IMR-90 (cell line): Measurements from ENCODE around the gene DEDD2. TPM values are rescaled to one million over a fixed set of nuclear protein-coding genes. Genes with fewer than 3 reads are reported as not detected.
A peak's percentile ranks its signal among the peaks of the same experiment; 100 is the strongest.

ENCODE experiments used
- ATAC-seq: fragments of 200-7000 bp; cut with Tn5 transposase; 2 replicates; pipeline ENCODE4 v1.9.1; 2020; ENCODE audit warnings: low read depth, mild to moderate bottlenecking, moderate library complexity
- BruUV-seq: library from RNA; stranded (reverse); fragments of 400-500 nt; replicated peaks from 2 replicates; lab custom pipeline; 2021; lab: Mats Ljungman, UMichigan
- CTCF ChIA-PET: fragments of 300-600 bp; formaldehyde crosslinking; extraction: SDS; loops from one replicate; lab custom pipeline; 2021; ENCODE audit warnings: antibody characterized with exemption; lab: Yijun Ruan, JAX
- POLR2A ChIA-PET: fragments of 300-600 bp; sonication (Branson Sonifier 250); formaldehyde crosslinking; loops from one replicate; lab custom pipeline; 2022; ENCODE audit warnings: antibody characterized with exemption; ENCODE audit not compliant: unreplicated experiment; lab: Charles Lee
- DNase-seq: peaks from one replicate; pipeline ENCODE4 v3.0.0; 2013
- H2AFZ ChIP-seq: replicated peaks from 2 replicates; pipeline ENCODE3; 2013; ENCODE audit warnings: low read length, mild to moderate bottlenecking; ENCODE audit not compliant: poor library complexity
- H2AK5ac ChIP-seq: 2 replicates; pipeline ENCODE4 v1.6.1; 2013; ENCODE audit warnings: low read depth, low read length, inconsistent platforms
- H2AK9ac ChIP-seq: replicated peaks from 2 replicates; pipeline ENCODE3; 2013; ENCODE audit warnings: mild to moderate bottlenecking, low read depth, low read length, moderate library complexity; ENCODE audit not compliant: poor library complexity
- H2BK120ac ChIP-seq: 2 replicates; pipeline ENCODE4 v1.6.1; 2013; ENCODE audit warnings: low read depth, low read length, inconsistent platforms
- H2BK15ac ChIP-seq: 3 replicates; pipeline ENCODE4 v1.6.1; 2013; ENCODE audit warnings: low read depth, low read length, inconsistent platforms
- H2BK20ac ChIP-seq: 2 replicates; pipeline ENCODE4 v1.6.1; 2013; ENCODE audit warnings: low read depth, mild to moderate bottlenecking, inconsistent platforms, low read length, moderate library complexity
- H2BK5ac ChIP-seq: 2 replicates; pipeline ENCODE4 v1.6.1; 2013; ENCODE audit warnings: mild to moderate bottlenecking, low read depth, low read length, inconsistent platforms; ENCODE audit not compliant: poor library complexity, severe bottlenecking
- H3K14ac ChIP-seq: replicated peaks from 2 replicates; pipeline ENCODE4 v1.6.1; 2013; ENCODE audit warnings: low read depth, low read length, inconsistent platforms
- H3K18ac ChIP-seq: 2 replicates; pipeline ENCODE4 v1.6.1; 2013; ENCODE audit warnings: low read depth, low read length, control low read depth
- H3K23ac ChIP-seq: 2 replicates; pipeline ENCODE4 v1.6.1; 2013; ENCODE audit warnings: low read depth, low read length, inconsistent platforms
- H3K27ac ChIP-seq: 2 replicates; pipeline ENCODE4 v1.5.1; 2013; ENCODE audit warnings: mild to moderate bottlenecking, control low read depth, low read length; ENCODE audit not compliant: insufficient read depth
- H3K27me3 ChIP-seq: 2 replicates; pipeline ENCODE4 v1.6.1; 2013; ENCODE audit warnings: low read length; ENCODE audit not compliant: control insufficient read depth, insufficient read depth
- H3K36me3 ChIP-seq: 2 replicates; pipeline ENCODE4 v1.6.1; 2013; ENCODE audit warnings: low read length, mixed read lengths; ENCODE audit not compliant: control insufficient read depth, insufficient read depth
- H3K4ac ChIP-seq: 2 replicates; pipeline ENCODE4 v1.6.1; 2013; ENCODE audit warnings: low read depth, low read length, inconsistent platforms
- H3K4me1 ChIP-seq: 2 replicates; pipeline ENCODE4 v1.6.1; 2013; ENCODE audit warnings: low read length, mixed read lengths; ENCODE audit not compliant: control insufficient read depth, insufficient read depth
- H3K4me2 ChIP-seq: 2 replicates; pipeline ENCODE4 v1.6.1; 2013; ENCODE audit warnings: low read depth, mild to moderate bottlenecking, control low read depth, low read length, moderate library complexity
- H3K4me3 ChIP-seq: 2 replicates; pipeline ENCODE4 v1.5.1; 2013; ENCODE audit warnings: low read depth, mild to moderate bottlenecking, control low read depth, low read length, moderate library complexity; ENCODE audit not compliant: insufficient read depth
- H3K56ac ChIP-seq: 2 replicates; pipeline ENCODE4 v1.6.1; 2013; ENCODE audit warnings: low read length, inconsistent platforms; ENCODE audit not compliant: insufficient read depth; ENCODE audit errors: extremely low read depth
- H3K79me1 ChIP-seq, 2 experiments: 2 replicates each; pipeline ENCODE4 v1.6.1; 2013; ENCODE audit warnings: low read length in 2 of 2, inconsistent platforms in 1 of 2, low read depth in 1 of 2
- H3K9ac ChIP-seq: 2 replicates; pipeline ENCODE4 v1.6.1; 2013; ENCODE audit warnings: low read depth, low read length, control low read depth
- H3K9me1 ChIP-seq: 2 replicates; pipeline ENCODE4 v1.6.1; 2013; ENCODE audit warnings: low read length, inconsistent platforms; ENCODE audit not compliant: insufficient read depth
- H3K9me3 ChIP-seq: 2 replicates; pipeline ENCODE4 v1.6.1; 2013; ENCODE audit warnings: low read length; ENCODE audit not compliant: control insufficient read depth, insufficient read depth
- H4K20me1 ChIP-seq: 2 replicates; pipeline ENCODE4 v1.6.1; 2013; ENCODE audit warnings: low read length, inconsistent platforms; ENCODE audit not compliant: insufficient read depth
- H4K5ac ChIP-seq: 2 replicates; pipeline ENCODE4 v1.6.1; 2013; ENCODE audit warnings: mild to moderate bottlenecking, low read depth, low read length, control low read depth
- H4K8ac ChIP-seq, 2 experiments: 2 replicates each; pipeline ENCODE4 v1.6.1; 2013; ENCODE audit warnings: low read depth in 2 of 2, low read length in 2 of 2, control low read depth in 1 of 2, inconsistent platforms in 1 of 2
- H4K91ac ChIP-seq: 2 replicates; pipeline ENCODE4 v1.6.1; 2013; ENCODE audit warnings: low read depth, low read length, inconsistent platforms; ENCODE audit not compliant: insufficient read depth
- CHD1 ChIP-seq: IDR thresholded peaks from 2 replicates; pipeline ENCODE4 v1.6.1; 2012; ENCODE audit warnings: low read depth, low read length, improper control_type of control experiment
- CTCF ChIP-seq: conservative IDR thresholded peaks from 2 replicates; pipeline ENCODE4 v1.5.1; 2012; ENCODE audit warnings: mild to moderate bottlenecking, low read depth, low read length, improper control_type of control experiment
- ELK1 ChIP-seq: fragments of 150-350 bp; IDR thresholded peaks from 2 replicates; pipeline ENCODE4 v1.6.1; 2016; ENCODE audit warnings: low read depth, mild to moderate bottlenecking, low read length, moderate library complexity, borderline replicate concordance
- MAFK ChIP-seq: IDR thresholded peaks from 2 replicates; pipeline ENCODE4 v1.6.1; 2012; ENCODE audit warnings: low read depth, low read length, improper control_type of control experiment
- MXI1 ChIP-seq: IDR thresholded peaks from 2 replicates; pipeline ENCODE4 v1.6.1; 2012; ENCODE audit warnings: low read depth, mild to moderate bottlenecking, low read length, moderate library complexity, borderline replicate concordance
- NFE2L2 ChIP-seq: fragments of 150-350 bp; IDR thresholded peaks from 2 replicates; pipeline ENCODE4 v1.6.1; 2016; ENCODE audit warnings: low read depth, mild to moderate bottlenecking, low read length
- POLR2A ChIP-seq: IDR thresholded peaks from 2 replicates; pipeline ENCODE4 v1.6.1; 2012; ENCODE audit warnings: mild to moderate bottlenecking, low read depth, low read length
- RAD21 ChIP-seq: IDR thresholded peaks from 2 replicates; pipeline ENCODE4 v1.6.1; 2012; ENCODE audit warnings: low read length, improper control_type of control experiment
- RCOR1 ChIP-seq: IDR thresholded peaks from 2 replicates; pipeline ENCODE4 v1.6.1; 2012; ENCODE audit warnings: mild to moderate bottlenecking, low read length, improper control_type of control experiment; ENCODE audit not compliant: insufficient replicate concordance
- RFX5 ChIP-seq: IDR thresholded peaks from 2 replicates; pipeline ENCODE4 v1.8.0; 2012; ENCODE audit warnings: low read depth, mild to moderate bottlenecking, low read length, moderate library complexity
- SMC3 ChIP-seq: fragments of 150-350 bp; IDR thresholded peaks from 2 replicates; pipeline ENCODE4 v1.6.1; 2016; ENCODE audit warnings: low read depth, mild to moderate bottlenecking, antibody characterized with exemption, low read length, moderate library complexity
- USF2 ChIP-seq: fragments of 150-350 bp; IDR thresholded peaks from 2 replicates; pipeline ENCODE4 v1.6.1; 2017; ENCODE audit warnings: mild to moderate bottlenecking, antibody characterized with exemption, low read length, low read depth
- WGBS, 2 experiments: methylation state at CpG; one replicate each; pipeline versions ENCODE4 v1.1.5 to v1.1.7; 2013; ENCODE audit warnings: missing lambda C conversion rate in 2 of 2; ENCODE audit not compliant: insufficient read length in 1 of 2; ENCODE audit errors: extremely low coverage in 2 of 2; 5-methylcytosine and 5-hydroxymethylcytosine counted together
- dilution Hi-C: fragments of 300-500 bp; cut with HindIII; formaldehyde crosslinking; loops from one replicate; pipeline ENCODE4 v1.14.3; 2018; ENCODE audit warnings: low sequenced_read_pairs; ENCODE audit not compliant: unreplicated experiment
- in situ Hi-C: fragments of 300-500 bp; cut with MboI; formaldehyde crosslinking; loops from 3 replicates; pipeline ENCODE4 v1.14.3; 2019; ENCODE audit warnings: low sequenced_read_pairs, inconsistent platforms, mixed read lengths
- intact Hi-C: fragments of 100-400 bp; cut with micrococcal nuclease; formaldehyde crosslinking; loops from 2 replicates; pipeline ENCODE4 v1.10.0; 2022
- polyA plus RNA-seq, 3 experiments: library from polyadenylated mRNA; depleted of rRNA; stranded (reverse); fragments of >200 nt; gene quantifications; 2 replicates each; pipeline ENCODE4 v1.2.3, GENCODE V29; 2012; ENCODE audit warnings: low replicate concordance in 1 of 3
- total RNA-seq: library from RNA; depleted of rRNA; stranded (reverse); fragments of >200 nt; gene quantifications from 2 replicates; pipeline ENCODE4 v1.2.3, GENCODE V29; 2012

Gene DEDD2
- total and polyA plus RNA-seq, 2 of the 4 experiments (the other 2 are of a cell fraction) = 8.2 to 21.0 TPM

GRCh38 chr19:42244347-42245220 is 27.1 kb upstream of the DEDD2 start:
- H4K91ac ChIP-seq = peak overlapping the region; percentile 87
- peaks cover 13% of the 10 kb centered on the region for H3K36me3 ChIP-seq
- peaks cover 8 to 57% of the 10 kb centered on the region in 2 experiments for H3K79me1 ChIP-seq
- H3K14ac ChIP-seq = peak overlapping the region; percentile 97
- H3K23ac ChIP-seq = peak overlapping the region; percentile 96
- H2AK5ac ChIP-seq = peak overlapping the region; percentile 80
- peak overlapping the region; percentile 91 for H2BK5ac ChIP-seq
- H3K9ac ChIP-seq = peak overlapping the region; percentile 70
- intact Hi-C loops = loop anchor here (5.0 kb wide), 1 partner anchor 137 kb away; no protein-coding TSS in a partner anchor
- BruUV-seq = no TSS peak
- peak overlapping the region; percentile 90 for H2AK9ac ChIP-seq
- H2AFZ ChIP-seq = peak overlapping the region; percentile 92
- peak overlapping the region; percentile 75; the same call in 1 of the 2 replicates for H2BK20ac ChIP-seq
- POLR2A ChIA-PET = no interaction called here
- H2BK15ac ChIP-seq = peak overlapping the region; percentile 75; the same call in 1 of the 3 replicates
- H4K20me1 ChIP-seq = peaks cover 17% of the 10 kb centered on the region
- CTCF ChIA-PET = interaction anchor here (0.7 to 5.0 kb wide), 2 partner anchors 35 to 135 kb away, joined by 3 to 29 read pairs; no protein-coding TSS in a partner anchor
- dilution Hi-C loops = no loop called here
- in situ Hi-C loops = no loop called here
- H3K56ac ChIP-seq = peak overlapping the region; percentile 80
- peak overlapping the region; percentile 55 for H3K4me3 ChIP-seq
- ATAC-seq (peak; percentile 38), DNase-seq (peak; percentile 93)
- H3K18ac ChIP-seq = peak overlapping the region; percentile 90
- peak overlapping the region; percentile 94 for H2BK120ac ChIP-seq
- H4K8ac ChIP-seq = peak overlapping the region; percentile 68 to 98
- H3K27ac ChIP-seq = peak overlapping the region; percentile 89
- WGBS, 2 experiments = 3% methylated on average over 26 of the region's 45 CpGs; no CpG with 5 or more reads in 1 of the 2 experiments
- no peaks in the 10 kb centered on the region for H3K27me3 ChIP-seq
- H3K9me1 ChIP-seq = peaks cover 4% of the 10 kb centered on the region; the same call in 1 of the 2 replicates
- H3K4ac ChIP-seq = peak overlapping the region; percentile 96
- peak overlapping the region; percentile 95 for H4K5ac ChIP-seq
- no peaks in the 10 kb centered on the region for H3K9me3 ChIP-seq
- peaks cover 8% of the 10 kb centered on the region for H3K4me1 ChIP-seq
- H3K4me2 ChIP-seq = peak overlapping the region; percentile 94
- TF ChIP-seq CTCF (peak; percentile 75), RFX5 (no peak), POLR2A (0 out of 2 replicates have a peak, but pooled peaks have one; percentile 35), MAFK (no peak), RAD21 (peak; percentile 42; the same call in 1 of the 2 replicates), NFE2L2 (no peak), SMC3 (peak; percentile 52), USF2 (peak; percentile 94), RCOR1 (peak; percentile 73), CHD1 (no peak), ELK1 (no peak), MXI1 (peak; percentile 77; the same call in 1 of the 2 replicates)
